GM06990 (cell line): ENCODE results near the gene SUCNR1.
"Not testable (repeated sequence)": the region's sequence is repeated elsewhere in the genome, so short reads cannot be mapped to it uniquely, and the experiment has no call there.

Experiments
- DNase-seq: peaks from one replicate; pipeline ENCODE4 v3.0.0-alpha.2; 2011; ENCODE audit not compliant: insufficient read length; ENCODE audit errors: extremely low read depth
- H3K27me3 ChIP-seq: replicated peaks from 2 replicates; pipeline ENCODE4 v1.6.0; 2011; ENCODE audit warnings: low read length; ENCODE audit not compliant: control insufficient read depth, insufficient read depth
- H3K36me3 ChIP-seq: 2 replicates; pipeline ENCODE4 v1.5.1; 2011; ENCODE audit warnings: low read length; ENCODE audit not compliant: control insufficient read depth, insufficient read depth
- H3K4me3 ChIP-seq: replicated peaks from 2 replicates; pipeline ENCODE4 v1.5.1; 2011; ENCODE audit warnings: low read depth, mild to moderate bottlenecking, control low read depth, low read length
- TF ChIP-seq, protein P1 (sequence below): IDR thresholded peaks from 2 replicates; pipeline ENCODE4 v1.5.1; 2011; ENCODE audit warnings: low read length, control low read depth, mild to moderate bottlenecking, inconsistent platforms; ENCODE audit not compliant: insufficient read depth, poor library complexity, severe bottlenecking

The SUCNR1 gene

GRCh38 chr3:151841801-151842200 is 31.6 kb upstream of the SUCNR1 start:
- TF ChIP-seq, protein P1, sequence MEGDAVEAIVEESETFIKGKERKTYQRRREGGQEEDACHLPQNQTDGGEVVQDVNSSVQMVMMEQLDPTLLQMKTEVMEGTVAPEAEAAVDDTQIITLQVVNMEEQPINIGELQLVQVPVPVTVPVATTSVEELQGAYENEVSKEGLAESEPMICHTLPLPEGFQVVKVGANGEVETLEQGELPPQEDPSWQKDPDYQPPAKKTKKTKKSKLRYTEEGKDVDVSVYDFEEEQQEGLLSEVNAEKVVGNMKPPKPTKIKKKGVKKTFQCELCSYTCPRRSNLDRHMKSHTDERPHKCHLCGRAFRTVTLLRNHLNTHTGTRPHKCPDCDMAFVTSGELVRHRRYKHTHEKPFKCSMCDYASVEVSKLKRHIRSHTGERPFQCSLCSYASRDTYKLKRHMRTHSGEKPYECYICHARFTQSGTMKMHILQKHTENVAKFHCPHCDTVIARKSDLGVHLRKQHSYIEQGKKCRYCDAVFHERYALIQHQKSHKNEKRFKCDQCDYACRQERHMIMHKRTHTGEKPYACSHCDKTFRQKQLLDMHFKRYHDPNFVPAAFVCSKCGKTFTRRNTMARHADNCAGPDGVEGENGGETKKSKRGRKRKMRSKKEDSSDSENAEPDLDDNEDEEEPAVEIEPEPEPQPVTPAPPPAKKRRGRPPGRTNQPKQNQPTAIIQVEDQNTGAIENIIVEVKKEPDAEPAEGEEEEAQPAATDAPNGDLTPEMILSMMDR = no peak
- Histone ChIP-seq H3K4me3 (no peak overlapping the region), H3K27me3 (no peaks in the 10 kb centered on the region), H3K36me3 (no peaks in the 10 kb centered on the region)
- no peak for DNase-seq

DNA sequence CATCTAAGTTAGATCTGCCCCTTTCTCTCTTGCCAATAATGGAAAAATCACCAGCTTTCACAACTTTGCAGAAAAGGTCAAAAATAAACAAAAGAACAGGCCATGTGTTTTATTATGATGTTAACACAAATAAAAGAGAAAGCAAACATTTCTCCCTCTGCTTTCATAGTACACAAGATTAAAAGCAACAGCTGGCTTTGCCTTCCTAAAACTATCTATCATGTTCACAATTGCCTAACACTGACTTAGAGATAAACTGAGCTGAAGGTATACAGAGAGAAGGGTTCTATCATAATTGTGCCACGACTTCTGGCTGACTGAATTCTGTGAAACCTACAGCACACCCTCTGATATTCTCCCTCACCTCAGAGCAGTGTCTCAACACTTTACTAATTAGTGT is 30.2 kb upstream of the SUCNR1 start:
- no peak for DNase-seq
- H3K36me3 ChIP-seq = no peaks in the 10 kb centered on the region
- no peak overlapping the region for H3K4me3 ChIP-seq
- TF ChIP-seq, protein P1 = no peak
- H3K27me3 ChIP-seq = no peaks in the 10 kb centered on the region

GRCh38 chr3:151845306-151845905 is 28.0 kb upstream of the SUCNR1 start:
- DNase-seq = no peak
- H3K36me3 ChIP-seq = no peaks in the 10 kb centered on the region
- no peaks in the 10 kb centered on the region for H3K27me3 ChIP-seq
- no peak overlapping the region for H3K4me3 ChIP-seq
- TF ChIP-seq, protein P1 = no peak

- not testable (repeated sequence) for H3K27me3 ChIP-seq, H3K36me3 ChIP-seq, H3K4me3 ChIP-seq, DNase-seq
Observed at GRCh38 chr3:151850065-151850464, 23.4 kb upstream of the SUCNR1 start.

- no peak for DNase-seq
- TF ChIP-seq, protein P1 = no peak
- H3K36me3 ChIP-seq = no peaks in the 10 kb centered on the region
Observed at GRCh38 chr3:151852074-151852811, 21.2 kb upstream of the SUCNR1 start.

DNA sequence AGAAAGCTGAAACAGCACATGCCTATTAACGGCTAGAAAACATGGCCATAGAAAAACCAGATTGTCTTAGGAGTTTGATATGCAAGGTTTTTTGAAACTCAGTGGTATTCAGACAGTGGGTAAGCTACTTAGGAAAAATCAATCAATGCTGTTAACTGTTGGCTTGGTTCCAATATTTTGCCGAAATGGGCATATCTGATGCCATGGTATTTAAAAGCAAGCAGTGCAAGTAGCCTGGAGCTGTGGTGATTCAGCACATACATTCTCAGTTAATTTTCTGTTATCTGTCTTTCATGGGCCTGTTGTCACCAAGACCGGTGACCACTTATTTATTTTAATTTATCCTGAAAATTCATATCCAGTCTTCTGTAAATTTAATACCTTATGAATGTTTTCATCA is 17.3 kb upstream of the SUCNR1 start:
- H3K4me3 ChIP-seq = no peak overlapping the region
- TF ChIP-seq, protein P1 = no peak
- H3K36me3 ChIP-seq = no peaks in the 10 kb centered on the region
- no peak for DNase-seq
- no peaks in the 10 kb centered on the region for H3K27me3 ChIP-seq

More at GRCh38 chr3:151852074-151852811, 21.2 kb upstream of the SUCNR1 start:
- H3K4me3 ChIP-seq = no peak overlapping the region
- no peaks in the 10 kb centered on the region for H3K27me3 ChIP-seq
